Upper lobe of left lung (tissue), 4 donors: ENCODE data around the gene MAPK11.

ENCODE experiments used
- EP300 ChIP-seq, 4 donors: sonication (generic); formaldehyde crosslinking; IDR thresholded peaks; one replicate each; pipeline ENCODE4 v1.5.1; 2017; ENCODE audit warnings: antibody characterized with exemption in 4 of 4, control low read depth in 2 of 4
- POLR2A ChIP-seq, 4 donors: fragments of 450-650 bp; IDR thresholded peaks; one replicate each; pipeline ENCODE4 v1.5.1; 2016 to 2017; ENCODE audit warnings: antibody characterized with exemption in 4 of 4, mild to moderate bottlenecking in 2 of 4
- POLR2AphosphoS5 ChIP-seq, 2 donors: sonication (generic); formaldehyde crosslinking; IDR thresholded peaks; one replicate each; pipeline ENCODE4 v1.5.1; 2017; ENCODE audit warnings: antibody characterized with exemption in 2 of 2
- TF ChIP-seq, protein P1 (sequence below), 6 experiments: fragments of 450-650 bp in 4 of 6; fragments of 200-600 bp in 2 of 6; sonication (generic) in 2 of 6; IDR thresholded peaks; one replicate each; pipeline ENCODE4 v1.5.1; 2016 to 2019; ENCODE audit warnings: antibody characterized with exemption in 6 of 6

DNA sequence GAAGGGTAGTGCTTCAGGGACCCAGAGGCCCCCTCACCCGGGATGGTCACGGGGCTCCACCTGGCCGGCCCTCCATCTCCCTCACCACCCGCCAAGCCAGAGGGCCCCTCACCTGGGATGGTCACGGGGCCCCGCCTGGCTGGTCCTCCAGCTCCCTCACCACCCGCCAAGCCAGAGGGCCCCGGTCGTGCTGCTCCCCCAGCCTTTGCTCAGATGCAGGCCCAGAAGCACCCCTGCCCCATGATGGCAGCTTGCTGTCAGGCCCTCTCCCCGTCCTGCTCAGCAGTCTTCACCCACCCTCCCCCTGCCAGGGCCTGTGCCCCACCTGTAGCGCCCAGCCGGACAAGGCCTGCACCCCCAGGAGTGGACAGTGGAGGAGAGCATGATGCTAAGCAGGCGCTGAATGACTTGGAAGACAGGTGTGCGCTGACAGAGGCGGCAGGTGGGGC is 49.3 kb upstream of the MAPK11 start:
- TF ChIP-seq, protein P1, sequence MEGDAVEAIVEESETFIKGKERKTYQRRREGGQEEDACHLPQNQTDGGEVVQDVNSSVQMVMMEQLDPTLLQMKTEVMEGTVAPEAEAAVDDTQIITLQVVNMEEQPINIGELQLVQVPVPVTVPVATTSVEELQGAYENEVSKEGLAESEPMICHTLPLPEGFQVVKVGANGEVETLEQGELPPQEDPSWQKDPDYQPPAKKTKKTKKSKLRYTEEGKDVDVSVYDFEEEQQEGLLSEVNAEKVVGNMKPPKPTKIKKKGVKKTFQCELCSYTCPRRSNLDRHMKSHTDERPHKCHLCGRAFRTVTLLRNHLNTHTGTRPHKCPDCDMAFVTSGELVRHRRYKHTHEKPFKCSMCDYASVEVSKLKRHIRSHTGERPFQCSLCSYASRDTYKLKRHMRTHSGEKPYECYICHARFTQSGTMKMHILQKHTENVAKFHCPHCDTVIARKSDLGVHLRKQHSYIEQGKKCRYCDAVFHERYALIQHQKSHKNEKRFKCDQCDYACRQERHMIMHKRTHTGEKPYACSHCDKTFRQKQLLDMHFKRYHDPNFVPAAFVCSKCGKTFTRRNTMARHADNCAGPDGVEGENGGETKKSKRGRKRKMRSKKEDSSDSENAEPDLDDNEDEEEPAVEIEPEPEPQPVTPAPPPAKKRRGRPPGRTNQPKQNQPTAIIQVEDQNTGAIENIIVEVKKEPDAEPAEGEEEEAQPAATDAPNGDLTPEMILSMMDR (IDR thresholded peaks at IDR 0.05), result no peak
- no peak for TF ChIP-seq POLR2A (IDR thresholded peaks at IDR 0.05)
- no peak for TF ChIP-seq POLR2AphosphoS5 (IDR thresholded peaks at IDR 0.05)
- TF ChIP-seq EP300 (IDR thresholded peaks at IDR 0.05), result no peak
